Stimulated activated CD4-positive, alpha-beta T cell treated with anti-CD3 and anti-CD28 coated beads, Interleukin-12 subunit alpha, Interleukin-12 subunit beta, amount 100 ng/mL, for 48 hours (primary cell): ENCODE results near the gene GOLPH3.
"Not testable (repeated sequence)": the region's sequence is repeated elsewhere in the genome, so short reads cannot be mapped to it uniquely, and the experiment has no call there.

Source experiments
- DNase-seq, 3 donors: peaks; one replicate each; pipeline ENCODE4 v3.0.0-alpha.2; 2020; ENCODE audit warnings: low read depth in 2 of 3, low spot score in 1 of 3

GOLPH3 gene

GRCh38 chr5:32174011-32174870 is at the start of gene GOLPH3:
Gene GOLPH3 (minus strand): TSS chr5:32174319. CDS start chr5:32174034, 285 bp downstream.
- DNase-seq = peak; percentile 89 to 93 (median 91)

GRCh38 chr5:32222723-32223470 is 48.8 kb upstream of the GOLPH3 start:
- no peak for DNase-seq

GRCh38 chr5:32217886-32218396 is 43.8 kb upstream of the GOLPH3 start:
- DNase-seq = no peak

GRCh38 chr5:32214344-32214743 is 40.2 kb upstream of the GOLPH3 start:
- DNase-seq = not testable (repeated sequence)

GRCh38 chr5:32210151-32210550 is 36.0 kb upstream of the GOLPH3 start:
- DNase-seq = no peak

GRCh38 chr5:32208837-32209236 is 34.7 kb upstream of the GOLPH3 start:
- DNase-seq = not testable (repeated sequence)

- no peak for DNase-seq
Observed at GRCh38 chr5:32207355-32207634, 33.2 kb upstream of the GOLPH3 start.

- no peak for DNase-seq
Observed at GRCh38 chr5:32206509-32207354, 32.6 kb upstream of the GOLPH3 start.

GRCh38 chr5:32206053-32206452 is 31.9 kb upstream of the GOLPH3 start:
- no peak for DNase-seq

- no peak for DNase-seq
Observed at GRCh38 chr5:32202394-32202793, 28.3 kb upstream of the GOLPH3 start.

GRCh38 chr5:32201122-32201753 is 27.1 kb upstream of the GOLPH3 start:
- no peak for DNase-seq

- DNase-seq = no peak
Observed at GRCh38 chr5:32197032-32197431, 22.9 kb upstream of the GOLPH3 start.

- no peak for DNase-seq
Observed at GRCh38 chr5:32195265-32195664, 21.1 kb upstream of the GOLPH3 start.

GRCh38 chr5:32193591-32193990 is 19.5 kb upstream of the GOLPH3 start:
- DNase-seq = no peak

- DNase-seq = no peak
Observed at GRCh38 chr5:32190095-32190494, 16.0 kb upstream of the GOLPH3 start.

GRCh38 chr5:32187675-32188074 is 13.6 kb upstream of the GOLPH3 start:
- DNase-seq = no peak

GRCh38 chr5:32182463-32183063 is 8.4 kb upstream of the GOLPH3 start:
- DNase-seq = no peak

GRCh38 chr5:32173267-32174010 is 680 bp downstream of the GOLPH3 start:
- peak in 1 of 3 donors; percentile 30 for DNase-seq

GRCh38 chr5:32172923-32173266 is 1.2 kb downstream of the GOLPH3 start:
- DNase-seq = no peak
